ENCODE results near the gene RPL3. TPM values are rescaled to one million over a fixed set of nuclear protein-coding genes. Genes with fewer than 3 reads are reported as not detected.

The RPL3 gene
- total and polyA plus RNA-seq, 2 of the 4 experiments (the other 2 are of a cell fraction) = 2,871 to 3,312 TPM

DNA sequence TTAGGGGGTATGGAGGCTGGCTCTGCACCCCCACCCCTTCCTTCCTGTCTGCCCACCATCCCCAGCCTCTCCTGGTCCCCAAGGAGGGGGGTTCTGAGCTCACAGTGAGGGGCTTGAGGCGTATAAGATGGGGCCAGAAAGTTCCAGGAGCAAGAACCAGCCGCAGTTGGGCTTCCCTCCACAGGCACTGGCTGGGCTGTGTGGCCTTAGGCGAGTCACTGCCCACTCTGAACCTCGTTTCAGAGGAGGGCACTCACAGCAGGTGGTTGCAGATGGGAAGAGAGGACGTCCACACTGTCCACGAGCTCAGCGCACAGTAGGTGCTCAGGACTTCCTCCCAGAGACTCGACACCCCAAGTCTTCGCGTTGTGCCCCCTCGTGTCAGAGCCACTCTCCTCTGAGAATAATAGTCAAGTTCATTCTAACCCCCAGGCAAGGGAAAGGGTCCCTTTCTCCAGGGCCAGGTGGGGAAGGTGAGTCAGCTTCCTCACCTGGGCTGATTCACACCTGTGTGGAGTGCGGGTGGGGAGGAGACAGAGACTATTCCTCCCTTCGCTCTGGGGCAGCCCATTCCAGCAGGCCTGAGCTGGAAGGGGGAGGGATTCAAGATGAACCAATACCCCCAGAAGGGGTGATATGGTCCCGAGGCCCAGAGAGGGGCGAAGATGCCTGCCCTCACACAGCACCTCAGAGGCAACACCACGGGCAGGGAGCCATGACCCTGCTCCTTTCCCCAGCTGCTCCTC, 29.3 kb downstream of the RPL3 start:
- H3K23ac ChIP-seq (ENCODE audit: low read depth, low read length) = no peak overlapping the region
- no peak overlapping the region for H2BK15ac ChIP-seq (ENCODE audit: low read depth, low read length)
- no peak overlapping the region for H4K5ac ChIP-seq (ENCODE audit: low read depth, low read length)
- peak overlapping the region; percentile 81 for H2AFZ ChIP-seq (replicated peaks; ENCODE audit: low read length, poor library complexity)
- CTCF ChIA-PET = no interaction called here
- ATAC-seq (ENCODE audit: low read depth) (no peak), DNase-seq (no peak)
- no peaks in the 10 kb centered on the region for H3K79me1 ChIP-seq (ENCODE audit: low read depth in 1 of 2, low read length in 2 of 2)
- WGBS, 2 experiments (ENCODE audit: extremely low coverage in 2 of 2, insufficient read length in 1 of 2) = 85% methylated on average over 5 of the region's 16 CpGs; no CpG with 5 or more reads in 1 of the 2 experiments
- no peak overlapping the region for H3K27ac ChIP-seq (ENCODE audit: insufficient read depth, low read length)
- H3K27me3 ChIP-seq (ENCODE audit: control insufficient read depth, insufficient read depth, low read length) = no peaks in the 10 kb centered on the region; the same call in 1 of the 2 replicates
- dilution Hi-C loops (cut with HindIII; ENCODE audit: low sequenced_read_pairs, unreplicated experiment) (no loop called here), in situ Hi-C loops (cut with MboI; ENCODE audit: low sequenced_read_pairs) (no loop called here), intact Hi-C loops (cut with micrococcal nuclease) (no loop called here)
- POLR2A ChIA-PET (ENCODE audit: unreplicated experiment) = interaction anchor here (0.5 kb wide), 1 partner anchor 8 kb away, joined by 6 read pairs; no protein-coding TSS in a partner anchor
- no peak overlapping the region for H3K9ac ChIP-seq (ENCODE audit: low read depth, low read length)
- no peak overlapping the region for H2AK9ac ChIP-seq (replicated peaks; ENCODE audit: low read depth, low read length, poor library complexity)
- no peak overlapping the region for H3K4me3 ChIP-seq (ENCODE audit: insufficient read depth, low read depth, low read length)
- H4K20me1 ChIP-seq (ENCODE audit: insufficient read depth, low read length) = no peaks in the 10 kb centered on the region
- peaks cover 8% of the 10 kb centered on the region; the same call in 1 of the 2 replicates for H3K9me1 ChIP-seq (ENCODE audit: insufficient read depth, low read length)
- no peak overlapping the region for H4K91ac ChIP-seq (ENCODE audit: insufficient read depth, low read depth, low read length)
- H3K9me3 ChIP-seq (ENCODE audit: control insufficient read depth, insufficient read depth, low read length) = peaks cover 2% of the 10 kb centered on the region
- no peaks in the 10 kb centered on the region for H3K36me3 ChIP-seq (ENCODE audit: control insufficient read depth, insufficient read depth, low read length)
- H2BK20ac ChIP-seq (ENCODE audit: low read depth, low read length) = no peak overlapping the region
- peak overlapping the region; percentile 6; the same call in 1 of the 2 replicates for H2BK120ac ChIP-seq (ENCODE audit: low read depth, low read length)
- H3K4me2 ChIP-seq (ENCODE audit: low read depth, low read length) = no peak overlapping the region
- H4K8ac ChIP-seq (ENCODE audit: low read depth in 2 of 2, low read length in 2 of 2) = no peak overlapping the region
- no peak overlapping the region for H3K18ac ChIP-seq (ENCODE audit: low read depth, low read length)
- H3K14ac ChIP-seq (replicated peaks; ENCODE audit: low read depth, low read length) = no peak overlapping the region
- H2BK5ac ChIP-seq (ENCODE audit: low read depth, low read length, poor library complexity, severe bottlenecking) = no peak overlapping the region
- H3K56ac ChIP-seq (ENCODE audit: extremely low read depth, insufficient read depth, low read length) = no peak overlapping the region
- no peak overlapping the region; the same call in 1 of the 2 replicates for H3K4ac ChIP-seq (ENCODE audit: low read depth, low read length)
- BruUV-seq (replicated peaks) = no TSS peak
- peaks cover 23% of the 10 kb centered on the region for H3K4me1 ChIP-seq (ENCODE audit: control insufficient read depth, insufficient read depth, low read length)
- peak overlapping the region; percentile 77 for H2AK5ac ChIP-seq (ENCODE audit: low read depth, low read length)
- no peak for TF ChIP-seq CHD1 (IDR thresholded peaks at IDR 0.05; ENCODE audit: low read depth, low read length)
- no peak for TF ChIP-seq POLR2A (IDR thresholded peaks at IDR 0.05; ENCODE audit: low read depth, low read length)
- no peak for TF ChIP-seq MAZ (IDR thresholded peaks at IDR 0.05; ENCODE audit: borderline replicate concordance, low read depth, low read length)
- no peak for TF ChIP-seq USF2 (IDR thresholded peaks at IDR 0.05; ENCODE audit: low read depth, low read length)
- TF ChIP-seq RAD21 (IDR thresholded peaks at IDR 0.05; ENCODE audit: low read length) = no peak
- TF ChIP-seq, protein P1, sequence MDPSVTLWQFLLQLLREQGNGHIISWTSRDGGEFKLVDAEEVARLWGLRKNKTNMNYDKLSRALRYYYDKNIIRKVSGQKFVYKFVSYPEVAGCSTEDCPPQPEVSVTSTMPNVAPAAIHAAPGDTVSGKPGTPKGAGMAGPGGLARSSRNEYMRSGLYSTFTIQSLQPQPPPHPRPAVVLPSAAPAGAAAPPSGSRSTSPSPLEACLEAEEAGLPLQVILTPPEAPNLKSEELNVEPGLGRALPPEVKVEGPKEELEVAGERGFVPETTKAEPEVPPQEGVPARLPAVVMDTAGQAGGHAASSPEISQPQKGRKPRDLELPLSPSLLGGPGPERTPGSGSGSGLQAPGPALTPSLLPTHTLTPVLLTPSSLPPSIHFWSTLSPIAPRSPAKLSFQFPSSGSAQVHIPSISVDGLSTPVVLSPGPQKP (IDR thresholded peaks at IDR 0.05; ENCODE audit: borderline replicate concordance, low read depth, low read length) = no peak
- no peak for TF ChIP-seq MAFK (IDR thresholded peaks at IDR 0.05; ENCODE audit: low read depth, low read length)
- TF ChIP-seq CTCF (conservative IDR thresholded peaks at IDR 0.05; ENCODE audit: low read depth, low read length) = no peak
- no peak for TF ChIP-seq RFX5 (IDR thresholded peaks at IDR 0.05; ENCODE audit: low read depth, low read length)
- TF ChIP-seq SMC3 (IDR thresholded peaks at IDR 0.05; ENCODE audit: low read depth, low read length) = no peak
- no peak for TF ChIP-seq FOS (IDR thresholded peaks at IDR 0.05; ENCODE audit: low read depth, low read length)
- TF ChIP-seq BHLHE40 (IDR thresholded peaks at IDR 0.05; ENCODE audit: low read depth, low read length) = no peak
- no peak for TF ChIP-seq CEBPB (IDR thresholded peaks at IDR 0.05; ENCODE audit: low read depth, low read length)
- TF ChIP-seq MXI1 (IDR thresholded peaks at IDR 0.05; ENCODE audit: borderline replicate concordance, low read depth, low read length) = no peak
- no peak for TF ChIP-seq NFE2L2 (IDR thresholded peaks at IDR 0.05; ENCODE audit: low read depth, low read length)

Measured in IMR-90 (cell line).